ENCODE data around the gene COQ10A. TPM values are rescaled to one million over a fixed set of nuclear protein-coding genes. Genes with fewer than 3 reads are reported as not detected.
A peak's percentile ranks its signal among the peaks of the same experiment; 100 is the strongest.

The COQ10A gene
- total and polyA plus RNA-seq, 2 of the 13 experiments (the other 11 are each of a cell fraction or from before 2014, with no cell fraction given) = 21.0 to 37.3 TPM

DNA sequence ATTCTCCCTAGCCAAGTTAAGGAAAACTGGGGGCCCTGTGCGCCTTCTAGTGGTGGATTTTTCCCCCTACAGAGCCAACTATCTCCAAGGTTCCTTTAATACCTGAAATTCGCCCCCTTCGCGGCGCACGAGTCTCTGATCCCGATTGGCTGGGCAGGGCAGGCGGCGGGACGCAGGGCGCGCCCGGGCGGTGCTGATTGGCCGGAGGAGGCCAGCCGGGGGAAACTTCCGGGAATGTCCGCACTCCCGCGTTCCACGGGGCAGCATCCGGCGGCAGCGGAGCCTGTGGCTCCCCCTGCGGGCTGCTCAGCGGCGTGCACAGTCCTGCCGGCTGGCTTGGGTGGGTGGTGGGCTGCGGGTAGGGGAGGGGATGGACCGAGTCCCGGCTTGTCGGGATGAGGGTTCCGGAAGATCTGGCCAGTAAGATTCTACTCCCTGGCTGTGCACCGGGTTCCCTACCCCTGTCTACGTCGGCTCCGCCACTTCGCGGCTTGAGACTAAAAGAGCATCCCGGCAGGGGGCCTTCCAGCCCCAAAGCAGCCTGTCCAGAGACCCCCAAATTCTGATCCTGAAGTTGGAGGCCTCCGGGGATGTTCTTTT, 42.5 kb upstream of the COQ10A start, which contains the start of gene NABP2 (continued):
- TF ChIP-seq GATAD2A (CRISPR knock-in tag; IDR thresholded peaks at IDR 0.05) (peak; percentile 31; the same call in 1 of the 2 replicates), SALL1 (CRISPR knock-in tag; IDR thresholded peaks at IDR 0.05) (peak; percentile 84), SP1 (IDR thresholded peaks at IDR 0.05) (no peak), SP1 (CRISPR knock-in tag; IDR thresholded peaks at IDR 0.05) (peak; percentile 55; the same call in 1 of the 2 replicates), RXRA (CRISPR knock-in tag; IDR thresholded peaks at IDR 0.05) (0 out of 2 replicates have a peak, but pooled peaks have one; percentile 37), NCOA1 (CRISPR knock-in tag; IDR thresholded peaks at IDR 0.05) (0 out of 2 replicates have a peak, but pooled peaks have one; percentile 32), MXI1 (IDR thresholded peaks at IDR 0.05; ENCODE audit: borderline replicate concordance, low read depth, low read length) (peak; percentile 60; the same call in 1 of the 3 replicates), TAF15 (IDR thresholded peaks at IDR 0.05; ENCODE audit: low read depth, low read length, poor library complexity, severe bottlenecking) (peak; percentile 45), ZNF430 (CRISPR knock-in tag; IDR thresholded peaks at IDR 0.05) (peak; percentile 77; the same call in 1 of the 2 replicates), ZNF772 (CRISPR knock-in tag; IDR thresholded peaks at IDR 0.05) (peak; percentile 70), CBFB (CRISPR knock-in tag; IDR thresholded peaks at IDR 0.05) (peak; percentile 50; the same call in 1 of the 2 replicates), KLF11 (CRISPR knock-in tag; IDR thresholded peaks at IDR 0.05) (peak; percentile 20; the same call in 1 of the 2 replicates), ZNF460 (CRISPR knock-in tag; IDR thresholded peaks at IDR 0.05; ENCODE audit: borderline replicate concordance) (no peak), NR2C2 (CRISPR knock-in tag; IDR thresholded peaks at IDR 0.05; ENCODE audit: borderline replicate concordance) (peak; percentile 28; the same call in 1 of the 2 replicates), ATF2 (CRISPR knock-in tag; IDR thresholded peaks at IDR 0.05) (peak; percentile 42; the same call in 1 of the 2 replicates), ZBTB43 (CRISPR knock-in tag; conservative IDR thresholded peaks at IDR 0.05) (0 out of 2 replicates have a peak, but pooled peaks have one; percentile 40), TFE3 (CRISPR knock-in tag; IDR thresholded peaks at IDR 0.05) (peak; percentile 44; the same call in 1 of the 2 replicates), NCOA5 (CRISPR knock-in tag; IDR thresholded peaks at IDR 0.05) (no peak), KDM5A (IDR thresholded peaks at IDR 0.05; ENCODE audit: borderline replicate concordance, low read length) (no peak; the same call in 1 of the 2 replicates)
- TF ChIP-seq, protein P1, sequence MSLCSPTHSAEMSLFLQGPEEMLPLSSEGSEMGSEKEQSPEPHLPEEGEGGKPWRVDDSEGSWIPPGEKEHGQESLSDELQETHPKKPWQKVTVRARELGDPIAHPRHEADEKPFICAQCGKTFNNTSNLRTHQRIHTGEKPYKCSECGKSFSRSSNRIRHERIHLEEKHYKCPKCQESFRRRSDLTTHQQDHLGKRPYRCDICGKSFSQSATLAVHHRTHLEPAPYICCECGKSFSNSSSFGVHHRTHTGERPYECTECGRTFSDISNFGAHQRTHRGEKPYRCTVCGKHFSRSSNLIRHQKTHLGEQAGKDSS (CRISPR knock-in tag; IDR thresholded peaks at IDR 0.05; ENCODE audit: borderline replicate concordance, low read depth) = 0 out of 2 replicates have a peak, but pooled peaks have one; percentile 35
- TF ChIP-seq, protein P2, sequence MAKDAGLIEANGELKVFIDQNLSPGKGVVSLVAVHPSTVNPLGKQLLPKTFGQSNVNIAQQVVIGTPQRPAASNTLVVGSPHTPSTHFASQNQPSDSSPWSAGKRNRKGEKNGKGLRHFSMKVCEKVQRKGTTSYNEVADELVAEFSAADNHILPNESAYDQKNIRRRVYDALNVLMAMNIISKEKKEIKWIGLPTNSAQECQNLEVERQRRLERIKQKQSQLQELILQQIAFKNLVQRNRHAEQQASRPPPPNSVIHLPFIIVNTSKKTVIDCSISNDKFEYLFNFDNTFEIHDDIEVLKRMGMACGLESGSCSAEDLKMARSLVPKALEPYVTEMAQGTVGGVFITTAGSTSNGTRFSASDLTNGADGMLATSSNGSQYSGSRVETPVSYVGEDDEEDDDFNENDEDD (CRISPR knock-in tag; IDR thresholded peaks at IDR 0.05; ENCODE audit: borderline replicate concordance) = peak; percentile 94

Data from HepG2 (cell line).